ENCODE data around the gene SPI1.

SPI1 gene

DNA sequence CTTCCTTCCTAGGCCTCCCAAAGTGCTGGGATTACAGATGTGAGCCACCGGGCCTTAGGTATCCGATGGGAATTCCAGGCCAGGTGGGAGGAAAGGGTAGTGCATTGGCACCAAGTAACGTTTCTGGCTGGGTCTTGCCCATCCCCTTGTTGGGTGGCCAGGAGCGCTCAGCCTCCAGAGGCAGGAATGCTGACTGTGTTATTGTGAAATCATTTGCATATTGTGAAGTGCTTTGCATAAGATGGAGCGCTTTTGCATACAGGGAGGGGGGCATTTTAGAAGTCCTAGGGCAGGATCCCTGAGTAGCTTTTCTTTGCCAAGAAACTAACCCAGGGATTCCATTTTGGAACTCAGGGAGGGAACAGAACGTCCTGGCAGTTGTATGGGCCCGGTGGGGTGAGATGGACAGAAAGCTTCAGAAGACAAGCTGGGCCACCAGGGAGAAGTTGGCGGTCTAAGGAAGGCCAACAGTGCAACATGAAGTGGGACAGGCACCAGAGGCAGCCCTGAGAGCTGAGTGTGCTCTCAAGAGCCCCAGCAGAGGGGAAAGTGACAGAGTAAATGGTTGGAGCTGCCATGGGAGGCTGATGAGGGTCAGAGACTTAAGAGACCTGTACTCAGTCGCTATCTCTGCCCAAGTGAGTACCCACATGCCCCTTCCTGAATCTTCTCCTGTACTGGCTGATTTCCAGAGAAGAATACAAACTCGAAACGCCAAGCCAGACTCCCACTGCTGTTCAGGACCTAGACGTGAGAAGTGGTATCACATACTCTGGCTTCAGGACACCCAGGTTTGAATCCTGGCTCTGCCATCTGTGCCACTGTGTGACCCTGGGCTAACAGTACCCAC, 28.8 kb upstream of the SPI1 start:
- no peak for DNase-seq

DNA sequence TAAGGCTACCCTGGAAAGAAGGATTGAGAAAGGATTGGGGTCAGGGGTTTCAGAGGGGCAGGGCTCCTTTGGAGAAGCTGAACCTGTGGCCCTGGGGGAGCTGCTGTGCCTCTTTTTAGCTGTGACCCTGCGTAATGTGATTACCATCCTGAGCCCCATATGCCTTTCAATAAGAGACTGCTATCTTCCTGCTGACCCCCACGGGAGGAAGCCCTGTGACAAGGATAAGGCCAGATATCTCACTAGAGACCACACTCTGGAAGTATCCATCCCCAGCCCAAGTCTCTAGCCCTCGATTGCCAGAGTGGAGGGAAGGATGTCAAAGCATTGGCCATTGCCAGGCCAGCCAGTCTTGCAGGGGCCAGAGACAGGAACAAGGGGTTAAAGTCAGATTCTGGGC, 25.2 kb upstream of the SPI1 start:
- no peak for DNase-seq

DNA sequence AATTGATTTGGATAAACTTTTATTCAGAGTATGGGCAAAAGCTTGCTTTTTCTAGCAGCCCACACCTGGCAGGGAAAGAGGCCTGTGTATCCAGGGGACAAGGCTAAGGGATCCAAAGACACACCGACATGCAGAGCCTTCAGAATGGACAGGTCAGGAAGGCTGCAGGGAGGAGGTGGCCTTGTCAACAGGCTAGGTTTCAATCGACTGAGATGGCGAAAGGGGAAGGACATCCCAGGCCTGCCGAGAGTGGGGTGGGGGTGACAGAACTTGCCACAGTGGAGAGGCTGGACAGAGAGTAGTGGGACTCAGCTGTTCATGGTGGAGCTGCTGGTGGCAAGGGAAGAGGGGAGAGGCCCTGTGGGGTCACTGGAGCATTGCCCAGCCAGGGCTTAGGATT, 24.8 kb upstream of the SPI1 start:
- DNase-seq, result no peak

DNA sequence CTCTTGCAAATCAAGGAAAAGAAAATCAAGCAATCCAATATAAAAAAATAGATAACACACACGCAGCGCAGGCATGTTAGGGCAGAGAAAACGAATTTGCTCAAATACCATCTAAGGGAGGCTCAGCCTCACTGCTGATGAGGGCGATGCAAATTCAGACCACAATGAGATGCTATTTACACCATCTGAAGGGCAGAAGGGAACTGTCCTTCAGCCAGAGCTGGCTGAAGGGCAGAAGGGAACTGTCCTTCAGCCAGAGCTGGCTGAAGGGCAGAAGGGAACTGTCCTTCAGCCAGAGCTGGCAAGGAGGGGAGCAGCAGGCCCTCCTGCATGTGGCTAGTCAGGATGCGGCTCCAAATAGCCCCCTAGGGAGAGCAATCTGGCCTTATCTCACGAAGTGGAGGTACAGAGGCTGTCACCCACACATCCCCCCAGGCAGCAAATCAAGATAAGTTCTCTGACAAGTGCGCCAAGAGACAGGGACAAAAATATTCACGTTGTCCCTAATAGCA, 22.5 kb upstream of the SPI1 start:
- no peak for DNase-seq

DNA sequence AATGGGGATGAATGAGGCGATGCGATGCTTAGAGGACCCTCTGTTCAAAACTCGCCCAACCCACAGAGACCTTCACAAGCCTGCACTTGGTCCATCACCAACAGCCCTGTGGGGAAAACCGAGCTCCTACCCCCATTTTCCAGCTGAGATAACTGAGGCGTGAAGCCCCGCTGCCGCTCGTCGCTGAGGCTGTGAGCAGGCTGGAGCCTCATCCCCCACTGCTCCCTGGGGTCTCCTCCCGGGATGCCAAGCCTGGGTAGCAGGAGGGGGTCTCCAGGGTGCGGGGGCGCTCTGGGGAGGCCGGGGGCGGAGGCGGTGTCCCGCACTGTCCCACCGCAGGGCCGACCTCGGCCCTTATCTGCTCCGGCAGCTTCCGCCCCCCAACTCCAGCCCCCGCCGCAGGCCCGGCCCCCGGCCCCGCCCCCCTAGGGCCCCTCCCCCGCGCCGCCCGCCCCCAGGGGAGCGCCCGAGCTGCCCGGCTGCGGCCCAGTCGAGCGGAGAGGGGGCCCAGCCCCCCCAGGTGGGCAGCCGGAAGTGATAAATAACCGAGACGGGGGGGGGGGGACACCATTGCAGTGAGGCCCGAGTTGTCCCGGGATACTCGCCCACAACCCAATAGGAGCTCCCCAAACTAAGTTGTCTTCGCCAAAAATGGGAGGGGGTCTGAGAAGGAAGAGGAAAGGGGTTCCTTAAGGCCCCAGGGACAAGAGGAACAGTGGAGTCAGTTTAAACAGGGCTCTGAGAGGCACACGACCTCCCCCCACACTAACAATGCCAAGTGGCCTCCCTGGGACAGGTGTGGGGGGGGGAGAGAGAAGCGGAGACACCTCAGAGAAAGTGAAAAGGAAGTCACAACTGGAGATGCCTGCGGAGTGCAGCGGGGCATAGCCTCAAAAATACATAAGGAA, 21.8 kb upstream of the SPI1 start:
- DNase-seq, result peak; percentile 69

DNA sequence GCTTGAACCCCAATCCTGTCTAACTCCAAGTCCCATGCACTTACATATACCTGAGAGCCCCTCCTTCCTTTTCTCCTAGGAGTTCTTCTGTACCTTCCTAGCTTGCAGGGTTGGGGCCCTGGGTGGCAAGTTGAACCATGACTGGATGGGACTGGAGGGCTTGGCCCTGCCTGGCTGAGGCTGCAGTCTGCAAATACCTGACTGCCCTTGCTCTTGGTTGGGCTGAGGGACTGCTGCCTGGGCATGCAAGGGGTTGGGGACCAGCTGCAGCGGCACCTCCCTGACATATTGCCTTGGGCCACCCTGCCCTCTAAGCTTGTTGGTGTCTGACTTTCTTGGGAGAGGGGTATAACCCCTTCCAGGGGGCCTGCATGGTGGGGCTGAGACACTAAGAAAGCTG, 20.2 kb upstream of the SPI1 start:
- DNase-seq, result no peak

DNA sequence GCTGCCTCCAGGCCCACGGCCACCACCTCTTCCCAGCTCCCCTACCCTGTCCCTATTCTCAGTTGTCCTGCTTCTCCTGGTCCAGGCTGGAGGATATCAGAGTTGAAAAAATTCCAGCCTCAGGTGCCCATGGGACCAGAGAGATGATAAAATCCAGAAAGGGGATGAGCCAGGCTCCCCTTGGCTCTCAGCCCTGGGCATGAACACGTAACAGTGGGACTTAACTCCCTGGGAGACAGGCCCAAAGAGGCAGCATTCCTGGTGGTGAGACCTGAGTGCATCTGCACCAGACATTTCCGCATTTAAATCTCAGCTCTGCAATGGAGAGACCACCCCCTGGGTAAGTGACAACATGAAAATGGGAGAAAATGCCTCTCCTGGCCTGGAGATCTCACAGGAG, 19.7 kb upstream of the SPI1 start:
- no peak for DNase-seq

DNA sequence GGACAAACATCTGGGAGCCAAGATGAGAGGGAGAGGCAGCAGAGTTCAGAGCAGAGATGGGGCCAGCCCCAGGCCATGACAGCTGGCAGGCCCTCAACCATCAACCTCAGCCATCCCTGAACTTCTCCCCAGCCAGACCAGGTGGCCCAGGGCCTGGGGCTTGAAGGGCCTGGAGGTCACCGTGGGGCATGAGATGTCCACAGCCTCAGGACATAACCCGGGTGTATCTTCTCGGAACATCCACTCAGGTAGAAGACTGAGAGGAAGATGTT, 17.6 kb upstream of the SPI1 start:
- no peak for DNase-seq

DNA sequence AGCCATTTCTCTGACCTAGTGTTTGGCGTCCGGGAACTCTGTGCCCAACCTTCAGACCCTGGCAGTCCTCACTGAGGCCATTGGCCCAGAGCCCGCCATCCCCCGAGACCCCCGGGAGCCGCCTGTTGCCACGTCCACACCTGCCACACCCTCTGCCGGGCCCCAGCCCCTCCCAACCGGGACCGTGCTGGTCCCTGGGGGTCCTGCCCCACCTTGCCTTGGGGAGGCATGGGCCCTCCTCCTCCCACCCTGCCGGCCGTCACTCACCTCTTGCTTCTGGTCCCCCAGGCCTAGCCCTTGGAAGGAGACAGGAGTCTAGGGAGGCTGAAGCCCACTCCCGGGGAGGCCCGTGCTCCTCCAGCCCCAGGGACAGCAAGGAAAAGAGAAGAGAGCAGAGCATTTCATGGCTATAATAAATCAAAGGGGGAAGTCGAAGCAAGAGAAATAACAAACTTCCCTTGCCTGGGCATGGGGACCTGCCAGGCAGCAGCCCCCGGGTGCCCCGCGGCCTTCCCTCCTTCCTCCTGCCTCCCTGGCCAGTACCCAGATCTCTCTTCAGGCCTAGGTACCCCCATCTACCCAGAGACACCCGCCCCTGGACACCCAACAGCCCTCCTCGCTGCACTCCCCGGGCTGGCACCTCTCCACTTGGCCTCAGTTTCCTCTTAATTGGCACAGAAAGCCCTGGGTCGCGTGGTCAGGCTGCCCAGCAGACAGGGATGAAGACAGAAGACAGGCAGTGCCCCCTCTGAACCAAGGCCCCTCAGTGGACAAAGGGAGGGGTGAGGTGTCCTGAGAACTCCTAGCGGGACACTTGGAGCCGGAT, 17.1 kb upstream of the SPI1 start:
- no peak for DNase-seq

DNA sequence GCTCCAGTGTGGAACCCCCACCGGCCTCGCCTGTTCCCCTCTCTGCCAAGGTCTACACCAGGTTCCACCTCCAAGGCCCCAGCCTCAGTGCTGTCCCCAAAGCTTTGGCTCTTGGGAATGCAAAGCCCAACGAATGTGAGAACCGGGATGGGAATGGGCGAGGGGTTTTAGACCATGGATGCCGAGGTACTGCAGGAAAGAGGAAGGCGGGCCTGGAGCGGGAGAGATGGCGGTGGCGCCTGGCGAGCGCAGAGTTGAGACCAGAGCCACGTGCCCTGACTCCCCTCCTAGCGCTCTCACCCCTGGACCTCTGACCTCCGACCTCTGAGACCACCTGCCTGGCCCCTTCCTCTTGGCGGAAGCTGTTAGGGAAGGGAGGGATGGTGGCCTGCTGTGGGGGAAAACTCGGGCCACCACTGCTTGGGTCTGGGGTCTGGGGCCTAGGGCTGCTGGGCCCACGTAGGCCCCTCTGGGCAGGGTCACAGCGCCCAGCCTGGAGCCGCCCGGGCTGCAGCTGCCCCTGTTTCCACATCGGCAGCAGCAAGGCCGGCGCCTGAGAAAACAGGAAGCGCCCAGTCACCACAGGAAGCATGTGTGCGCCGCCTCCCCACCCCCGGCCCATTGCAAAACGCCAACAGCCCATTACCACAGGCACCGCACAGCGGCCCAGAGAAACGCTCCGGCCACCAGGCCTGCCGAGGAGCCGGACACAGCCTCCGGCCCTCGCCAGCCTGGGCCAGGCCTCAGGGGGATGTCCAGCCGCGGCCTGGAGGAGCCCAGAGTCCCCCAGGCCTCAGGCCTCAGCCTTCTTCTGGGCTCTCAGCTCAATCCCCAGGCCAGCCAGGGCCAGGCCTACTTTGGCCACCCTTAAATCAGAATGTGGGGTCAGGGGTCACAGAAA, 16.2 kb upstream of the SPI1 start:
- DNase-seq, result peak; percentile 83

DNA sequence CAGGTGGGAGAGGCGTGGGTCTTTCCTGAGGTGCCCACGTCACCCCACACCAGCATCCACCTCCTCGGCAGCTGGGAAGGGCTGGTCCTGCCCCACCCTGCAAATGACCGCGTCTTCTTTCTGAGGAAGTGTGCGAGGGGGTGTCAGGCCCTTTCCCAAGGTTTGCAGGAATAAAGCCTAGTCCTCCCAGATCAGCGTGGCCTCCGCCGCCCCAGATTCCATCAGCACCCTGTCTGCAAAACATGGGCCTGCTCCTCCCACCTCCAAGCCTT, 15.6 kb upstream of the SPI1 start:
- no peak for DNase-seq

DNA sequence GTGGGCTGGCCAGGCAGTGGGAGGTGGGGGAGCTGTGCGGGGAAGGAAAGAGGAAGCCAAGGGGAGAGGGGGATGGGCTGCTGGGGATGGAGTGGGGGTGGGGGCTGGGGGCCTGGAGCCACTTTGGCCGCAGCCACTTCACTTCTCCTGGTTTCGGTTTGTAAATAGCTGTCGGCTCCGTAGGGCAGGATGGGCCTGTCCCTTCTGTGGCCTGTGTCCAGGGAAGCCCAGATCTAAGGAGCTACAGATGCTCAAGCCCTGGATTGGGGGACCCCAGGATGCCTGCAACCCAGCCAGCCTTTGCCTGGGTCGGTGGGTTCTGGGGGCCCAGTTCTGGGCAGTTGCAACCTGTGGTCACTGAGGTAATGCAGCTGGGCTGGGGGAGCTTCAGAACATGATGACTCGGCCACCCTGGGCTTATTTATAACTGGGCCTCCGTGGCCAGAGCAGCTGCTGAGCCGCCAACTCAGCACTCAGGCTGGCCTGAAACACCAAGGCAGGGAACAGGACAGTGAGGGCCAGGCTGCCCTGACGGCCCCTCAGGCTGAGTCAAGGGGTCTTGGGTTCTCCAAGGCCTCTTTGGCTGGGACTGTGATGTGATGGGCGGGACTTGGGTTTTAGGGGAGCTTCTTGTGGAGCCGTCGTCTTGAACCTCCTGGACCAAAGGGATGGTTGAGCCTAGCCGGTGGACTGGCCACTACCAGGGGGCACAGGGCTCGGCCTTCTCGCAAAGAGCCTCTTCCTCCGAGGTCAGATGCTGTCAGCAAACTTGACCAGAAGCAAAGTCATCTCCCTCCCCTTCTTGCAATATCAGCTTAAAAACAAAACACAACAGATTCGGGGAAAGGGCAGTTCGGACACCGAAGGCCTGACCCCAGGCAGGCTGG, 15.1 kb upstream of the SPI1 start:
- DNase-seq, result no peak

DNA sequence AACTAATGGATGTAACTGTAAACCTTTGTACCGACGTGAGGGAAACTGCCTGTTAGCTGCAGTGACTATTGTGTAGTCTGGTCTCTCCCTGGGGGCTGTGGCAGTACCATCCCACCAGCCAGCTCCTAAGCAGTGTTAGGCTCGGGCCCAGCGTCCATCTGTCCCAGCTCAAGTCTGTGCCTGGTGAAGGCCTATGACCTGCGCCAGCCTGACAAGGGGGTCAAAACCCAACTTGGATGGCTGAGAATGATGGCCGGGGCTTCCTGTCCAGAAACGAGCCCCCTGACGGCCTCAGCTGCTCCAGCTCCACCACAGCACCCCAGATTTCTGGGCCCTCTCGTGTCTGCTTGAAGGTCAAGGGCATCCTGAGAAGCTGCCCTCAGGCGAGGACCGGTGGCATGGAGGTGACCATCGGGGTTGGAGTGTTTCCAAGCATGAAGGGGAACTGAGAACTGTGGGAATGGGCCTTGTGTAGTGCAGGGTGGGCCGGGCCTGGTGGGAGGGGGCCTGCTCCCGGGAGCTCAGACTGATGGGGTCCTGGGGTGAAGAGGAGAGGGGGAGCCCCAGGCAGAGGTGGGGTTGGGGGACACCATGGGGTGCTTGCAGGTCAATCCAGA, 14.3 kb upstream of the SPI1 start:
- DNase-seq, result no peak

DNA sequence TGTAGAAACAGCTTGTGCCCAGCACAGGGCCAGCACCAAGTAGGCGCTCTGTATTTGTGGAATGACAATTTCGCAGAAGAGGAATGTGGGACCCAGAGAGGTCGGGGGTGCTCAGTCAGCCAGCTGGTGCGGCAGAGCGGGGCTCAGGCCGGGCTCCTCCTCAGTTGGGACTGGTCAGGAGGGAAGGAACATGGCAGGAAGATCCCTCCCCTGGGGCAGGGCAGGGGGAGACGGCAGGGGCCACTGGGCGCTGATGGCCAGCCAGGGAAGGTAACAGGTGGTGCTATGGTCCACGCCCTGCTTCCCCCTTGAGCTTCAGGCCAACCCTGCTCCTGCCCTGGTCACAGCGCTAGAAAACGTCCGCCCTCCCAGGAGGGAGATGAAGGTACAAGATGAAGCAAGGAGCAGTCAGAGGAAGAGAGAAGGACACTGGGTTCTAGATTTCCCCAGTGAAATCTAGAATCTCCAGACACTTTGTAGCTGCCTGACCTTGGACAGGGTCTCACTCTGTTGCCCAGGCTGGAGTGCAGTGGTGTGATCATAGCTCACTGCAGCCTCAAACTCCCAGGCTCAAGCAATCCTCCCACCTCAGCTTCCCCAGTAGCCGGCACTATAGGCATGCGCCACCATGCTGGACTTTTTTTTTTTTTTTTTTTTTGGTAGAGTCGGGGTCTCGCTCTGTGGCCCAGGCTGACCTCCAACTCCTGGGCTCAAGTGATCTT, 13.5 kb upstream of the SPI1 start:
- no peak for DNase-seq

DNA sequence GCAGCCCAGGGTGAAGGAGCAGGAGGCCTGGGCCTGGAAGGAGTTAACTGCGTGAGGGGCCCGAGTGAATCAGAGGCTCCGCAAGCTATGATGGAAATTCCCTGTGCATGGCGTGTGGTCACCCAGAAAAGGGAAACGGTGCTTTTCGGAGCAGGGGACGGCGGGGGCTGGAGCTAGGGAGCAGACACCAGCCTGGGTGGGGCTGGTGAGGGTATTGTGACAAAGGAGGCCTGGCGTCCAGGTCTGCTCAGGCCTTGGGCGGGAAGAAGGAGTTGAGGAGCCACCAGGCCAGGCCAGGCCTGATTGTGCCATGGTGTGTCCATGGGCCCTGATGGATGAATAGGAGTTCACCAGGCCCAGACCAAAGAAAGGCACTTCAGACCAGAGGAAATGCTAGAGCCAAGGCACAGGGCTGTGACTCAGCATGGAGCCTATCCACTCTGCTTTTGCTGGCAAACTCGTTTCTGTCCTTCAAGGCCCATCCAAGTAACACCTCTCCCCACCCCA, 12.8 kb upstream of the SPI1 start:
- no peak for DNase-seq

DNA sequence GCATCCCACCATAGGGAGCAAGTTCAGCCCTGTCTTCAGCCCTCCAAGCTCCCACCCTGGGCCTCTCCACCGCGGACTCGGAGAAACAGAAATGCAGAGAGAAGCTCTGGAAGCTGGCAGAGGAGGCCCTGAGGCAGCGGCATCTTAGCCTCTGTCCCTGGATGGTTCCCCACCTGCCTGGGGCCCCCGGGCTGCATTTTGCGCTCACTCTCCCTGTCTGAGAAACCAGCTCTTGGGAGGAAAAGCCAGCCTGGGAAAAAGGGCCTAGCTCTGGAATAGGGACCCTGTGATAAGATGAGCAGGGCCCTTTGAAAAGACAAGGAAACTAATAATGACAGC, 12.0 kb upstream of the SPI1 start:
- no peak for DNase-seq

DNA sequence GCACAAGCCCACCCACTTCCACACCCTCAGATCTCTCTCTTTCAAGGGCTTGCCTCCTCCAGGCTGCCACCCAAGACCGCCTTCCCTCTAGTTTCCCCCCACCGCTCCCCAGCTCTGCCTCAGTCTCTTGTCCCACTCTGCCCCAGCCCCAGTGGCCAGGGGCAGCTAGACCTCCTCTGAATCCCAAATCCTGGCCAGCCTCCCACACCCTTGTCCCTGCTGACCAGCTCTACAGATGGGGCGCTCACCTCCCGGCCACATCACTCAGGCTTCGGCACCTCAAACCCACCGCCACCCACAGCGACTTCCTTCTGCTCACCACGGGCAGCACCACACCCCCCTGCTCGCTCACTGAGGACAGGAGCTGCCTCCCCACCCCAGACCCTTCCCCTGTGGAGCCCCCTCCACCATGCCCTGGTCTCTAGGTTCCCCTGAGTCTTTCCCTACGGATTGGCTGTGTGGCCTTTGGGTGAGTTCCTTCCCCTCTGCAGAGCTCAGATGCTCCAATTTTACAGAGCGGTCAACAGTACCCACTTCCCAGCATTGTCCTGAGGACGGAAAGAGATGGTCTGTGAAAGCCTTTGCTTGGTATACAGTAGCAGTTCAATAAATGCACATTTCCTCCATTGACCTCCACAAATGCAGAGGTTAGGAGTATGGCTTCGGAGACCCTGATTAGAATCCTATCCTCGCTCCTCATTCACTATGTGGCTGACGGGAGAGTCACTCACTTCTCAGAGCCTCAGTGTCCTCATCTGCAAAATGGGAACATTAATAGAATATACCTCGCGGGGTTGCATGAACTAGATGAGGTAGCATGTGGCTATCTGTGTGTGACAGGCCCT, 11.5 kb upstream of the SPI1 start:
- peak; percentile 21 for DNase-seq

DNA sequence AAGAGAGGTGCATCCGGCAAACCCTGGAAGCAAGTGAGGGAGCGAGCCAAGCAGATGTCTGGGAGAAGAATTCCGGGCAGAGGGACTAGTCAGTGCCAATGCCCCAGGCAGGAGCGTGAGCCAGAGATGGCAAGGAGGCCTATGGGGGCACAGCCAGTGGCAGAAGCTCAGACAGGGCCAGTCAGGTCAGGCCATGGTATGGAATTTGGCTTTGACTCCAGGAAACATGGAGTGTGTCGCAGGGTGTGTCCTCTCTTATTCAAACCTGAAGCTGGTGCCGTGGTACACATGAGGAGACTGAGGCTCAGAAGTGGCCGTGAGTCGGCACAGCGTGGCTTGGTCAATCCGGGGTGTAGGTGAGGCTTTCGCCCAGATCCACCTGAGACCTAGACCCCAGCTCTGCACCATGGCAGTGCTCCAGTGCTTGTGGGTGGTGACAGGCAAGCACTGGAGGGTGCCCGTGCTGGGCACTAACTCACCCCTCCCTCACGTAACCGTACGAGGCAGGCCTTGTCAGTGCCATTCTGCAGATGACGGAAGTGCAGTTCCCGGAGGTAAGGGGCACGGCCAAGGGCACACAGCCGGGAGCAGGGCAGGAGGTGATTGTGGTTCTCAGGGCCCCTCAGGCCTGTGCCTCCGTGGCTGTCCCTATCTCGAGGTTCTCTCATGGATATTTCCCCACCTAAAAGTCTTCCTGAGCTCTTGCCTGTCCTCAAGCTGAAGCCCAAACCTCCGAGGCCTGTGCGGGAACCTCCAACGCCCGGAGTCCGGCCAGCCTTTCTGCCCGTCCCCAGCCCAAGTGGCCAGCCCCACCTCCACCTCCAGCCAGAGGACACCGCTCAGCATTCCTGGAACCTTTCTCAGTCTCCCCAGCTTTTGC, 10.6 kb upstream of the SPI1 start:
- DNase-seq, result no peak
